K562 (cell line): ENCODE results near the gene ACTL10. TPM values are rescaled to one million over a fixed set of nuclear protein-coding genes. Genes with fewer than 3 reads are reported as not detected.

Experiments
- ATAC-seq: fragments of 200-7000 bp; cut with Tn5 transposase; 3 replicates; pipeline ENCODE4 v1.9.1; 2020; ENCODE audit warnings: moderate library complexity
- BruUV-seq: library from RNA; stranded (reverse); fragments of 400-500 nt; replicated peaks from 2 replicates; lab custom pipeline; 2021; lab: Mats Ljungman, UMichigan
- CTCF ChIA-PET: fragments of 300-600 bp; formaldehyde crosslinking; extraction: SDS; loops from one replicate; lab custom pipeline; 2021; ENCODE audit warnings: low intra/inter-chr PET ratio; lab: Yijun Ruan, JAX
- POLR2A ChIA-PET: fragments of 300-600, 350-650 bp; sonication (Branson Sonifier 250); formaldehyde crosslinking; extraction: SDS; loops from one replicate; lab custom pipeline; 2021; ENCODE audit warnings: antibody characterized with exemption, inconsistent platforms; lab: Yijun Ruan, JAX
- DNase-seq, 4 experiments: peaks; one replicate each; pipeline versions ENCODE4 v3.0.0 to v3.0.0-alpha.2; 2011 to 2018; ENCODE audit warnings: low spot score in 3 of 4, mixed read lengths in 3 of 4; ENCODE audit errors: extremely low read depth in 1 of 4
- FAIRE-seq: peaks from 2 replicates; lab custom pipeline; 2011; peaks lifted over from hg19 to GRCh38; lab: Jason Lieb, UNC
- H2AFZ ChIP-seq: 2 replicates; pipeline ENCODE4 v1.6.0; 2011; ENCODE audit warnings: low read depth, low read length, control low read depth, inconsistent platforms
- H3K27ac ChIP-seq: fragments of 200-600 bp; 3 replicates; pipeline ENCODE4 v1.8.0; 2011; ENCODE audit warnings: low read depth, mild to moderate bottlenecking, control low read depth, inconsistent platforms, low read length, moderate library complexity, mixed read lengths; ENCODE audit errors: extremely low read depth
- H3K27me3 ChIP-seq, 2 experiments: fragments of 300-600 bp in 1 of 2; 2 replicates in 1 of 2; 3 replicates in 1 of 2; pipeline versions ENCODE4 v1.6.0 to v1.8.0; 2011; ENCODE audit warnings: inconsistent platforms in 2 of 2, low read length in 2 of 2, mild to moderate bottlenecking in 1 of 2, mixed read lengths in 1 of 2, moderate library complexity in 1 of 2; ENCODE audit not compliant: control insufficient read depth in 2 of 2, insufficient read depth in 2 of 2
- H3K36me3 ChIP-seq: fragments of 300-600 bp; 3 replicates; pipeline ENCODE4 v1.8.0; 2011; ENCODE audit warnings: mild to moderate bottlenecking, low read length, inconsistent platforms; ENCODE audit not compliant: control insufficient read depth, insufficient read depth
- H3K4me1 ChIP-seq, 2 experiments: fragments of 200-600 bp in 1 of 2; replicated peaks in 1 of 2; 2 replicates in 1 of 2; 3 replicates in 1 of 2; pipeline versions ENCODE4 v1.5.1 to v1.8.0; 2011; ENCODE audit warnings: inconsistent platforms in 2 of 2, low read length in 2 of 2, mild to moderate bottlenecking in 1 of 2, mixed read lengths in 1 of 2, moderate library complexity in 1 of 2; ENCODE audit not compliant: control insufficient read depth in 2 of 2, insufficient read depth in 2 of 2
- H3K4me2 ChIP-seq: 2 replicates; pipeline ENCODE4 v1.6.1; 2011; ENCODE audit warnings: low read length, control low read depth, inconsistent platforms, mixed read lengths; ENCODE audit not compliant: insufficient read depth
- H3K4me3 ChIP-seq: fragments of 200-600 bp; sonication (generic), shearing (Covaris generic); 2 replicates; pipeline ENCODE4 v1.5.1; 2016; ENCODE audit warnings: control low read depth, inconsistent platforms
- H3K79me2 ChIP-seq: fragments of 200-600 bp; 3 replicates; pipeline ENCODE4 v1.8.0; 2011; ENCODE audit warnings: low read length, inconsistent platforms; ENCODE audit not compliant: control insufficient read depth, insufficient read depth
- H3K9ac ChIP-seq, 2 experiments: 2 replicates each; pipeline versions ENCODE4 v1.6.0 to v1.6.1; 2011; ENCODE audit warnings: low read depth in 2 of 2, low read length in 2 of 2, control low read depth in 1 of 2, inconsistent platforms in 1 of 2, mild to moderate bottlenecking in 1 of 2, mixed read lengths in 1 of 2; ENCODE audit not compliant: insufficient read depth in 1 of 2
- H3K9me1 ChIP-seq: one replicate; pipeline ENCODE4 v1.6.0; 2011; ENCODE audit warnings: inconsistent platforms, mild to moderate bottlenecking, low read length, moderate library complexity; ENCODE audit not compliant: control insufficient read depth, insufficient read depth
- H3K9me3 ChIP-seq: replicated peaks from 2 replicates; pipeline ENCODE4 v1.5.1; 2011; ENCODE audit warnings: low read depth, low read length, inconsistent platforms; ENCODE audit not compliant: control insufficient read depth, insufficient read depth
- H4K20me1 ChIP-seq: replicated peaks from 2 replicates; pipeline ENCODE4 v1.6.1; 2011; ENCODE audit warnings: low read length, inconsistent platforms, mixed read lengths; ENCODE audit not compliant: control insufficient read depth, insufficient read depth
- ARID3A ChIP-seq: IDR thresholded peaks from 2 replicates; pipeline ENCODE4 v1.6.1; 2012; ENCODE audit warnings: low read depth, low read length, improper control_type of control experiment, borderline replicate concordance
- DPF2 ChIP-seq: fragments of 450-650 bp; IDR thresholded peaks from 2 replicates; pipeline ENCODE4 v1.6.1; 2016
- ESRRA ChIP-seq: fragments of 450-650 bp; IDR thresholded peaks from 2 replicates; pipeline ENCODE4 v1.6.1; 2014; ENCODE audit warnings: low read depth, mild to moderate bottlenecking, moderate library complexity, borderline replicate concordance
- HDAC2 ChIP-seq: fragments of 450-650 bp; IDR thresholded peaks from 2 replicates; pipeline ENCODE4 v1.6.1; 2016; ENCODE audit warnings: mild to moderate bottlenecking
- ILF3 ChIP-seq: fragments of 450-650 bp; IDR thresholded peaks from 2 replicates; pipeline ENCODE4 v1.6.1; 2018; ENCODE audit warnings: antibody characterized with exemption, mild to moderate bottlenecking, moderate library complexity, borderline replicate concordance
- MYNN ChIP-seq, 2 experiments: sonication (generic); formaldehyde crosslinking in 1 of 2; IDR thresholded peaks; 2 replicates each; pipeline versions ENCODE4 v1.5.0 to v1.6.1; 2016 to 2020; ENCODE audit warnings: antibody characterized with exemption in 1 of 2, missing genetic modification reagents in 1 of 2
- NR3C1 ChIP-seq: sonication (generic); formaldehyde crosslinking; IDR thresholded peaks from 2 replicates; pipeline ENCODE4 v1.8.1; 2022; ENCODE audit warnings: missing genetic modification reagents
- POLR2G ChIP-seq: fragments of 200-400 bp; formaldehyde crosslinking; IDR thresholded peaks from 2 replicates; pipeline ENCODE4 v1.6.1; 2017; ENCODE audit warnings: low read depth, mild to moderate bottlenecking, antibody characterized with exemption, low read length, moderate library complexity
- SAFB2 ChIP-seq: fragments of 200-400 bp; formaldehyde crosslinking; IDR thresholded peaks from 2 replicates; pipeline ENCODE4 v1.6.1; 2018; ENCODE audit warnings: borderline replicate concordance, low read length, low read depth, moderate library complexity; ENCODE audit not compliant: severe bottlenecking
- SIN3A ChIP-seq, 2 experiments: fragments of 150-350 bp in 1 of 2; IDR thresholded peaks; 2 replicates each; pipeline ENCODE4 v1.6.1; 2011 to 2016; ENCODE audit warnings: borderline replicate concordance in 2 of 2, low read depth in 2 of 2, low read length in 2 of 2, mild to moderate bottlenecking in 2 of 2, moderate library complexity in 2 of 2; ENCODE audit not compliant: control insufficient read depth in 1 of 2
- TEAD4 ChIP-seq, 2 experiments: sonication (generic) in 1 of 2; formaldehyde crosslinking in 1 of 2; IDR thresholded peaks; 2 replicates each; pipeline versions ENCODE4 v1.6.1 to v1.8.0; 2012 to 2022; ENCODE audit warnings: borderline replicate concordance in 1 of 2, inconsistent platforms in 1 of 2, low read length in 1 of 2, mild to moderate bottlenecking in 1 of 2, missing genetic modification reagents in 1 of 2
- YY1 ChIP-seq, 3 experiments: IDR thresholded peaks; 2 replicates each; pipeline ENCODE4 v1.6.1; 2011; ENCODE audit warnings: low read length in 2 of 3, mild to moderate bottlenecking in 2 of 3, moderate library complexity in 2 of 3, borderline replicate concordance in 1 of 3, control low read depth in 1 of 3, low read depth in 1 of 3; ENCODE audit not compliant: insufficient read depth in 3 of 3, insufficient replicate concordance in 2 of 3, control insufficient read depth in 1 of 3, insufficient read length in 1 of 3; ENCODE audit errors: extremely low read depth in 1 of 3
- ZNF584 ChIP-seq: fragments of 200-800 bp; sonication (Bioruptor generic); IDR thresholded peaks from 2 replicates; pipeline ENCODE4 v1.6.1; 2016; ENCODE audit warnings: low read depth, mild to moderate bottlenecking, missing genetic modification characterization, missing compliant biosample characterization
- WGBS: fragments of 100-300 bp; shearing (Covaris generic); methylation state at CpG from one replicate; pipeline ENCODE4 v1.1.6; 2016; ENCODE audit warnings: low coverage, mixed read lengths; ENCODE audit not compliant: insufficient coverage; ENCODE audit errors: missing lambda C conversion rate; 5-methylcytosine and 5-hydroxymethylcytosine counted together
- in situ Hi-C: fragments of 300-500 bp; cut with MboI; formaldehyde crosslinking; loops from 4 replicates; pipeline ENCODE4 v1.15.0; 2018; ENCODE audit warnings: inconsistent platforms, mixed read lengths
- intact Hi-C: fragments of 100-400 bp; cut with micrococcal nuclease; formaldehyde crosslinking; loops from 2 replicates; pipeline ENCODE4 v1.14.2; 2022
- polyA plus RNA-seq, 8 experiments: library from polyadenylated mRNA; depleted of rRNA in 4 of 8; stranded (reverse) in 5 of 8; unstranded in 3 of 8; fragments of >200 nt; fragmentation: Nextera tagmentation in 2 of 8; fragmentation: Illumina TruSeq in 1 of 8; extraction: Ambion mirVana in 2 of 8; extraction: Trizol in 1 of 8; gene quantifications; 2 replicates each; pipeline versions ENCODE4 v1.2.1 to v1.2.3, GENCODE V29; 2011 to 2014; ENCODE audit warnings: inconsistent platforms in 1 of 8, missing spikeins in 1 of 8
- total RNA-seq, 7 experiments: library from RNA; depleted of rRNA in 6 of 7; stranded (reverse); fragments of >200 nt in 6 of 7; fragmentation: Illumina TruSeq in 2 of 7; extraction: Trizol in 2 of 7; gene quantifications; 2 replicates each; pipeline versions ENCODE4 v1.2.1 to v1.2.3, GENCODE V29; 2011 to 2021; ENCODE audit warnings: low replicate concordance in 1 of 7
- TF ChIP-seq, protein P1 (sequence below): sonication (generic); formaldehyde crosslinking; IDR thresholded peaks from 2 replicates; pipeline ENCODE4 v1.9.0; 2022; ENCODE audit warnings: mild to moderate bottlenecking, missing genetic modification reagents

ACTL10 gene
- total and polyA plus RNA-seq, 9 of the 15 experiments (the other 6 are each of a cell fraction or from before 2014, with no cell fraction given): 0.07 to 0.14 TPM; not detected in 7

- WGBS: 2% methylated on average over 61 of the region's 101 CpGs
- intact Hi-C loops: loop anchor here (5.0 kb wide), 2 partner anchors 46 to 126 kb away; partner anchors contain the start of genes CHMP4B and ZNF341
- peak within 1 kb of the TSS; percentile 94 for H3K4me2 ChIP-seq
- BruUV-seq: no TSS peak
- peak within 1 kb of the TSS; percentile 75 to 95 for H3K9ac ChIP-seq
- H3K4me1 ChIP-seq: peaks cover 40 to 63% of the 10 kb centered on the region in 2 experiments
- peak; percentile 96 to 98 (median 96) for DNase-seq
- no peaks in the 10 kb centered on the region for H3K9me1 ChIP-seq
- ChIA-PET CTCF (interaction anchor here (0.9 kb wide), 1 partner anchor 46 kb away, joined by 4 read pairs; the partner anchor contains the start of gene ZNF341), POLR2A (interaction anchor here (0.7 to 2.5 kb wide), 8 partner anchors 10 to 47 kb away, joined by 4 to 17 read pairs (median 6); partner anchors contain the start of genes ACTL10 and NECAB3)
- H3K79me2 ChIP-seq: peaks cover 35% of the 10 kb centered on the region
- peak; percentile 46 for FAIRE-seq
- peaks cover 18% of the 10 kb centered on the region; the same call in 1 of the 2 replicates for H4K20me1 ChIP-seq
- peaks cover 9% of the 10 kb centered on the region; the same call in 1 of the 3 replicates for H3K36me3 ChIP-seq
- peak within 1 kb of the TSS; percentile 59 for H2AFZ ChIP-seq
- H3K9me3 ChIP-seq: no peaks in the 10 kb centered on the region
- H3K4me3 ChIP-seq: peak within 1 kb of the TSS; percentile 65
- H3K27me3 ChIP-seq: no peaks in the 10 kb centered on the region
- peak; percentile 95 for ATAC-seq
- peak within 1 kb of the TSS; percentile 76 for H3K27ac ChIP-seq
- in situ Hi-C loops: no loop called here
- TF ChIP-seq ARID3A (no peak), POLR2G (peak; percentile 87), HDAC2 (0 out of 2 replicates have a peak, but pooled peaks have one; percentile 29), DPF2 (no peak), ESRRA (peak; percentile 37; the same call in 1 of the 2 replicates), YY1 (IDR thresholded peaks at IDR 0.05; ENCODE audit: borderline replicate concordance in 1 of 3, control insufficient read depth in 1 of 3, extremely low read depth in 1 of 3, insufficient read depth in 3 of 3, insufficient read length in 1 of 3, insufficient replicate concordance in 2 of 3, low read depth in 1 of 3, low read length in 2 of 3) (peak in 2 of 3 experiments; percentile 29 to 54), TEAD4 (IDR thresholded peaks at IDR 0.05; ENCODE audit: low read length) (no peak), TEAD4 (CRISPR knock-in tag; IDR thresholded peaks at IDR 0.05; ENCODE audit: borderline replicate concordance) (no peak), SAFB2 (no peak), ILF3 (no peak), NR3C1 (CRISPR knock-in tag) (peak; percentile 67; the same call in 1 of the 2 replicates), MYNN (IDR thresholded peaks at IDR 0.05) (no peak), MYNN (CRISPR knock-in tag; IDR thresholded peaks at IDR 0.05) (no peak), ZNF584 (CRISPR knock-in tag) (no peak), SIN3A (IDR thresholded peaks at IDR 0.05; ENCODE audit: borderline replicate concordance in 2 of 2, control insufficient read depth in 1 of 2, low read depth in 2 of 2, low read length in 2 of 2) (peak in 1 of 2 experiments; percentile 40; a peak in 1 of 4 replicates)
- TF ChIP-seq, protein P1, sequence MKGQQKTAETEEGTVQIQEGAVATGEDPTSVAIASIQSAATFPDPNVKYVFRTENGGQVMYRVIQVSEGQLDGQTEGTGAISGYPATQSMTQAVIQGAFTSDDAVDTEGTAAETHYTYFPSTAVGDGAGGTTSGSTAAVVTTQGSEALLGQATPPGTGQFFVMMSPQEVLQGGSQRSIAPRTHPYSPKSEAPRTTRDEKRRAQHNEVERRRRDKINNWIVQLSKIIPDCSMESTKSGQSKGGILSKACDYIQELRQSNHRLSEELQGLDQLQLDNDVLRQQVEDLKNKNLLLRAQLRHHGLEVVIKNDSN (CRISPR knock-in tag): peak; percentile 60
Observed at GRCh38 chr20:33686100-33686983, 19.6 kb downstream of the ACTL10 start, which contains the start of gene E2F1. Gene E2F1, minus strand, starts transcription at chr20:33686385. Its CDS starts 121 bp downstream, at chr20:33686264.
